ENCODE measurements around the gene IL10RA. TPM values are rescaled to one million over a fixed set of nuclear protein-coding genes. Genes with fewer than 3 reads are reported as not detected.

Gene IL10RA
- total RNA-seq, 2 experiments from 2014 or later: 15.7 to 25.2 TPM

GRCh38 chr11:118016104-118016503 lies 29.9 kb downstream of the IL10RA start:
- TF ChIP-seq CTCF (conservative IDR thresholded peaks at IDR 0.05; ENCODE audit: low read length) (no peak), EZH2phosphoT487 (IDR thresholded peaks at IDR 0.05; ENCODE audit: borderline replicate concordance, low read depth, low read length) (no peak)
- intact Hi-C loops (cut with micrococcal nuclease; ENCODE audit: unreplicated experiment): no loop called here
- Histone ChIP-seq H2AFZ (ENCODE audit: low read length) (no peak overlapping the region), H3K4me2 (ENCODE audit: low read length) (no peak overlapping the region), H3K4me3 (ENCODE audit: low read depth, low read length, poor library complexity, severe bottlenecking) (no peak overlapping the region), H4K20me1 (ENCODE audit: insufficient read depth, low read length) (no peaks in the 10 kb centered on the region), H3K9me2 (ENCODE audit: insufficient read depth, low read length) (no peaks in the 10 kb centered on the region), H3K9me3 (ENCODE audit: low read length) (peaks cover 29% of the 10 kb centered on the region), H3K4me1 (ENCODE audit: insufficient read depth, low read length, poor library complexity, severe bottlenecking) (peaks cover 31% of the 10 kb centered on the region), H3K27ac (ENCODE audit: low read depth, low read length, poor library complexity, severe bottlenecking) (no peak overlapping the region), H3K79me2 (ENCODE audit: insufficient read depth, low read depth, low read length) (no peaks in the 10 kb centered on the region), H3K36me3 (ENCODE audit: insufficient read depth, low read length) (no peaks in the 10 kb centered on the region; the same call in 1 of the 2 replicates)
- ChIA-PET CTCF (ENCODE audit: unreplicated experiment) (no interaction called here), POLR2A (interaction anchor here (0.5 to 1.1 kb wide), 3 partner anchors 33 to 556 kb away, joined by 3 read pairs; partner anchors contain the start of gene ARCN1)
- DNase-seq (ENCODE audit: low spot score): no peak
- BruUV-seq (replicated peaks): no TSS peak

- BruUV-seq (replicated peaks): no TSS peak
- no peak overlapping the region for H3K4me3 ChIP-seq (ENCODE audit: low read depth, low read length, poor library complexity, severe bottlenecking)
- H3K9me2 ChIP-seq (ENCODE audit: insufficient read depth, low read length): no peaks in the 10 kb centered on the region
- H3K27ac ChIP-seq (ENCODE audit: low read depth, low read length, poor library complexity, severe bottlenecking): no peak overlapping the region
- H2AFZ ChIP-seq (ENCODE audit: low read length): no peak overlapping the region
- ChIA-PET POLR2A (no interaction called here), CTCF (ENCODE audit: unreplicated experiment) (no interaction called here)
- intact Hi-C loops (cut with micrococcal nuclease; ENCODE audit: unreplicated experiment): no loop called here
- H3K36me3 ChIP-seq (ENCODE audit: insufficient read depth, low read length): no peaks in the 10 kb centered on the region; the same call in 1 of the 2 replicates
- H4K20me1 ChIP-seq (ENCODE audit: insufficient read depth, low read length): no peaks in the 10 kb centered on the region
- H3K4me2 ChIP-seq (ENCODE audit: low read length): no peak overlapping the region
- no peak for DNase-seq (ENCODE audit: low spot score)
- no peaks in the 10 kb centered on the region for H3K79me2 ChIP-seq (ENCODE audit: insufficient read depth, low read depth, low read length)
- TF ChIP-seq EZH2phosphoT487 (IDR thresholded peaks at IDR 0.05; ENCODE audit: borderline replicate concordance, low read depth, low read length) (no peak), CTCF (conservative IDR thresholded peaks at IDR 0.05; ENCODE audit: low read length) (no peak)
- H3K9me3 ChIP-seq (ENCODE audit: low read length): peaks cover 30% of the 10 kb centered on the region
- H3K4me1 ChIP-seq (ENCODE audit: insufficient read depth, low read length, poor library complexity, severe bottlenecking): peaks cover 21% of the 10 kb centered on the region
Measured at GRCh38 chr11:118017111-118017510, 30.9 kb downstream of the IL10RA start.

GRCh38 chr11:118017631-118018315 lies 31.6 kb downstream of the IL10RA start:
- BruUV-seq (replicated peaks): no TSS peak
- no peak overlapping the region for H3K4me3 ChIP-seq (ENCODE audit: low read depth, low read length, poor library complexity, severe bottlenecking)
- no peaks in the 10 kb centered on the region for H3K79me2 ChIP-seq (ENCODE audit: insufficient read depth, low read depth, low read length)
- TF ChIP-seq EZH2phosphoT487 (IDR thresholded peaks at IDR 0.05; ENCODE audit: borderline replicate concordance, low read depth, low read length) (no peak), CTCF (conservative IDR thresholded peaks at IDR 0.05; ENCODE audit: low read length) (no peak)
- POLR2A ChIA-PET: no interaction called here
- H3K9me3 ChIP-seq (ENCODE audit: low read length): peaks cover 30% of the 10 kb centered on the region
- no peaks in the 10 kb centered on the region for H4K20me1 ChIP-seq (ENCODE audit: insufficient read depth, low read length)
- no peaks in the 10 kb centered on the region; the same call in 1 of the 2 replicates for H3K36me3 ChIP-seq (ENCODE audit: insufficient read depth, low read length)
- CTCF ChIA-PET (ENCODE audit: unreplicated experiment): no interaction called here
- DNase-seq (ENCODE audit: low spot score): no peak
- H3K4me2 ChIP-seq (ENCODE audit: low read length): no peak overlapping the region
- H3K27ac ChIP-seq (ENCODE audit: low read depth, low read length, poor library complexity, severe bottlenecking): no peak overlapping the region
- H3K9me2 ChIP-seq (ENCODE audit: insufficient read depth, low read length): no peaks in the 10 kb centered on the region
- H3K4me1 ChIP-seq (ENCODE audit: insufficient read depth, low read length, poor library complexity, severe bottlenecking): peaks cover 14% of the 10 kb centered on the region
- intact Hi-C loops (cut with micrococcal nuclease; ENCODE audit: unreplicated experiment): no loop called here
- H2AFZ ChIP-seq (ENCODE audit: low read length): no peak overlapping the region

Measured in OCI-LY7 (cell line).